ENCODE data around the gene SMIM8. TPM values are rescaled to one million over a fixed set of nuclear protein-coding genes. Genes with fewer than 3 reads are reported as not detected.

Gene SMIM8
- polyA plus RNA-seq, 10 donors = 7.8 to 16.7 (median 11.5) TPM

DNA sequence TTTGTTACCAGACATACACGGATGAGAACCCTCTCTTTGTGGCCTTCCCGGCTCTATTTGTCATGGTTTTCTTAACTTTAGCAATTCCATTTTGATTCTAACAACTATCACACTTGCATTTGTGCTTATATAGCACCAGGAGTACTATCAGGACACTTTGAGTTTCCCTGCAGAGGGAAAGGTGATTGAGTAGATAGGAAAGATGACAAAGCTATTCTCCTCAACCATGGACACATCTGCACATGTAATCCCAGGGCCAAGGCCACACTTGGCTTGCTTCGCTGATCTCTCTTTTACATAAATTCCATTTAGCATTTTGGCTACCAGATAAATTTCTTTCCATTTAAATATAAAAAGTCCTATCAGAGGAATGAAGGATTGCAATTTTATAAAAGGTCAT is 62.1 kb downstream of the SMIM8 start:
- DNase-seq = no peak

DNA sequence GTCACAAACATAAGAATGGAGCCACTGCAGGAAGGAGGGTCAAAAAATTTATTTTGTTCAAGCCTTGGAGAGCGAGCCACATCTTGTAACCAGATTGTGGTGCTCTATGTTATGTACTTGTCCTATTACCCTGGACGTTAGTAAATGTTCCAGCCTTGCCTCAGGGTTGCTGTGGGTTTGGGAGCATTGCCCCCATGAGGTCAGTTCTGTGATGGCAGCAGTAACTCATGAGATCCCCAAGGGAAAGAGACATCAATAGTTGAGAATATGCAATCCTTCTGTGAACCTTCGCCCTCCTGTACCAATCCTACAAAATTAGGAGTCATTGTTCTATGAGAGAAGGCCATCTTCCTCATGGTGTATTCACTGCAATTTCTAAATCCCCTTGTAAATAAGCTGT is 68.9 kb downstream of the SMIM8 start:
- DNase-seq = no peak

Other genes starting within 250 kb of the SMIM8 start
- gene CGA, start 227.5 kb upstream of the SMIM8 start, polyA plus RNA-seq (ENCODE audit: insufficient read length in 10 of 10) = 1 to 10 TPM in 7 of 10 donors, under 1 TPM in 2, not detected in 1; 0.40 to 8.1 (median 3.7) TPM
- 10 to 100 TPM; 18.7 to 28.5 (median 22.5) TPM for gene ZNF292, start 167.0 kb upstream of the SMIM8 start, polyA plus RNA-seq (ENCODE audit: insufficient read length in 10 of 10)
- gene GJB7, start 6.7 kb downstream of the SMIM8 start, polyA plus RNA-seq (ENCODE audit: insufficient read length in 10 of 10) = under 1 TPM in 2 of 10 donors, not detected in 8; 0.07 to 0.12 TPM
- gene C6orf163, start 22.2 kb downstream of the SMIM8 start, polyA plus RNA-seq (ENCODE audit: insufficient read length in 10 of 10) = 1 to 10 TPM in 8 of 10 donors, under 1 TPM in 2; 0.81 to 2.6 (median 1.4) TPM
- gene CFAP206, start 85.4 kb downstream of the SMIM8 start, polyA plus RNA-seq (ENCODE audit: insufficient read length in 10 of 10) = under 1 TPM in 5 of 10 donors, not detected in 5; 0.14 to 0.45 (median 0.19) TPM
- 10 to 100 TPM; 16.4 to 23.8 (median 19.7) TPM for gene SLC35A1, start 150.4 kb downstream of the SMIM8 start, polyA plus RNA-seq (ENCODE audit: insufficient read length in 10 of 10)

Data from muscle of back (tissue), 11 donors.